Astrocyte (in vitro differentiated cells and primary cell): ENCODE data around the gene MS4A4A. TPM values are rescaled to one million over a fixed set of nuclear protein-coding genes. Genes with fewer than 3 reads are reported as not detected.

Source experiments
- DNase-seq: peaks from one replicate; pipeline ENCODE4 v3.0.0-alpha.2; 2010; ENCODE audit warnings: low read depth
- FAIRE-seq: peaks from 2 replicates; lab custom pipeline; 2011; peaks lifted over from hg19 to GRCh38; lab: Jason Lieb, UNC
- H2AFZ ChIP-seq: 2 replicates; pipeline ENCODE4 v1.6.0; 2012; ENCODE audit warnings: low read depth, low read length, inconsistent platforms
- H3K27ac ChIP-seq: 2 replicates; pipeline ENCODE4 v1.5.1; 2011; ENCODE audit warnings: low read depth, low read length, inconsistent platforms
- H3K27me3 ChIP-seq: 2 replicates; pipeline ENCODE4 v1.6.0; 2011; ENCODE audit warnings: low read length, inconsistent platforms; ENCODE audit not compliant: insufficient read depth
- H3K36me3 ChIP-seq: 2 replicates; pipeline ENCODE4 v1.5.1; 2011; ENCODE audit warnings: low read length, inconsistent platforms; ENCODE audit not compliant: insufficient read depth
- H3K4me1 ChIP-seq: 2 replicates; pipeline ENCODE4 v1.5.1; 2011; ENCODE audit warnings: low read length, inconsistent platforms; ENCODE audit not compliant: insufficient read depth
- H3K4me2 ChIP-seq: 2 replicates; pipeline ENCODE4 v1.6.0; 2012; ENCODE audit warnings: low read length, inconsistent platforms
- H3K4me3 ChIP-seq: 2 replicates; pipeline ENCODE4 v1.5.1; 2011; ENCODE audit warnings: low read depth, mild to moderate bottlenecking, low read length, inconsistent platforms; ENCODE audit not compliant: insufficient read depth
- H3K79me2 ChIP-seq: 2 replicates; pipeline ENCODE4 v1.6.0; 2012; ENCODE audit warnings: mild to moderate bottlenecking, low read length, inconsistent platforms; ENCODE audit not compliant: insufficient read depth
- H3K9ac ChIP-seq: 2 replicates; pipeline ENCODE4 v1.6.0; 2012; ENCODE audit warnings: mild to moderate bottlenecking, low read length, inconsistent platforms
- H3K9me3 ChIP-seq: 2 replicates; pipeline ENCODE4 v1.5.1; 2012; ENCODE audit warnings: low read depth, mild to moderate bottlenecking, low read length, inconsistent platforms; ENCODE audit not compliant: insufficient read depth
- H4K20me1 ChIP-seq: 2 replicates; pipeline ENCODE4 v1.6.0; 2012; ENCODE audit warnings: low read length, inconsistent platforms; ENCODE audit not compliant: insufficient read depth
- H3K27ac Mint-ChIP-seq: one replicate; pipeline ENCODE4 v1.8.0; 2021; ENCODE audit warnings: mild to moderate bottlenecking, mixed read lengths; ENCODE audit not compliant: unreplicated experiment
- H3K27me3 Mint-ChIP-seq: one replicate; pipeline ENCODE4 v1.8.0; 2021; ENCODE audit warnings: low read depth, mixed read lengths; ENCODE audit not compliant: unreplicated experiment
- H3K36me3 Mint-ChIP-seq: one replicate; pipeline ENCODE4 v1.8.0; 2021; ENCODE audit warnings: low read depth, mixed read lengths; ENCODE audit not compliant: unreplicated experiment
- H3K4me1 Mint-ChIP-seq: one replicate; pipeline ENCODE4 v1.8.0; 2021; ENCODE audit warnings: low read depth, mixed read lengths; ENCODE audit not compliant: unreplicated experiment
- H3K4me3 Mint-ChIP-seq: one replicate; pipeline ENCODE4 v1.8.0; 2021; ENCODE audit warnings: mild to moderate bottlenecking, moderate library complexity, mixed read lengths; ENCODE audit not compliant: unreplicated experiment
- H3K9me3 Mint-ChIP-seq: one replicate; pipeline ENCODE4 v1.8.0; 2021; ENCODE audit warnings: mild to moderate bottlenecking, mixed read lengths; ENCODE audit not compliant: unreplicated experiment
- CTCF ChIP-seq: IDR thresholded peaks from 2 replicates; pipeline ENCODE4 v1.5.1; 2011; ENCODE audit warnings: low read depth, mild to moderate bottlenecking, inconsistent platforms, low read length, moderate library complexity; ENCODE audit not compliant: insufficient read depth
- EZH2 ChIP-seq: IDR thresholded peaks from 2 replicates; pipeline ENCODE4 v1.6.1; 2012; ENCODE audit warnings: mild to moderate bottlenecking, low read length, inconsistent platforms; ENCODE audit not compliant: insufficient read depth
- total RNA-seq: library from RNA; stranded (reverse); gene quantifications from 2 replicates; pipeline ENCODE4 v1.2.1, GENCODE V29; 2021

Gene MS4A4A
- total RNA-seq, 1 donor from 2014 or later, result 0.32 TPM

GRCh38 chr11:60347084-60347797 is 66.8 kb downstream of the MS4A4A start:
- H3K4me3 ChIP-seq, result no peak overlapping the region
- H2AFZ ChIP-seq, result no peak overlapping the region
- DNase-seq (no peak), FAIRE-seq (no peak)
- H3K27me3 ChIP-seq, result no peaks in the 10 kb centered on the region
- no peaks in the 10 kb centered on the region for H3K79me2 ChIP-seq
- Mint-ChIP-seq H3K27me3 (peaks cover 7% of the 10 kb centered on the region), H3K9me3 (no peaks in the 10 kb centered on the region), H3K4me3 (no peak overlapping the region), H3K36me3 (no peaks in the 10 kb centered on the region), H3K27ac (no peak overlapping the region), H3K4me1 (peaks cover 7% of the 10 kb centered on the region)
- no peak overlapping the region for H3K4me2 ChIP-seq
- H3K9ac ChIP-seq, result no peak overlapping the region
- H3K9me3 ChIP-seq, result no peaks in the 10 kb centered on the region
- TF ChIP-seq CTCF (no peak), EZH2 (no peak)
- H3K4me1 ChIP-seq, result no peaks in the 10 kb centered on the region
- H3K36me3 ChIP-seq, result no peaks in the 10 kb centered on the region
- H4K20me1 ChIP-seq, result no peaks in the 10 kb centered on the region
- no peak overlapping the region for H3K27ac ChIP-seq

GRCh38 chr11:60348116-60348515 is 67.7 kb downstream of the MS4A4A start:
- Histone ChIP-seq H3K9me3 (no peaks in the 10 kb centered on the region), H3K36me3 (no peaks in the 10 kb centered on the region), H3K27me3 (no peaks in the 10 kb centered on the region), H3K9ac (no peak overlapping the region), H3K4me1 (no peaks in the 10 kb centered on the region), H4K20me1 (no peaks in the 10 kb centered on the region), H3K27ac (no peak overlapping the region), H3K4me2 (no peak overlapping the region), H3K4me3 (no peak overlapping the region), H2AFZ (no peak overlapping the region), H3K79me2 (no peaks in the 10 kb centered on the region)
- Mint-ChIP-seq H3K36me3 (no peaks in the 10 kb centered on the region), H3K9me3 (no peaks in the 10 kb centered on the region), H3K4me3 (no peak overlapping the region), H3K27ac (no peak overlapping the region), H3K27me3 (peaks cover 7% of the 10 kb centered on the region), H3K4me1 (peaks cover 7% of the 10 kb centered on the region)
- no peak for FAIRE-seq
- TF ChIP-seq CTCF (no peak), EZH2 (no peak)
- DNase-seq, result no peak

GRCh38 chr11:60349990-60350389 is 69.5 kb downstream of the MS4A4A start:
- Histone ChIP-seq H2AFZ (no peak overlapping the region), H3K4me2 (no peak overlapping the region), H4K20me1 (no peaks in the 10 kb centered on the region), H3K79me2 (no peaks in the 10 kb centered on the region), H3K27ac (no peak overlapping the region), H3K36me3 (no peaks in the 10 kb centered on the region), H3K4me1 (no peaks in the 10 kb centered on the region), H3K27me3 (no peaks in the 10 kb centered on the region), H3K9me3 (no peaks in the 10 kb centered on the region), H3K4me3 (no peak overlapping the region), H3K9ac (no peak overlapping the region)
- no peak for DNase-seq
- Mint-ChIP-seq H3K4me3 (no peak overlapping the region), H3K27me3 (peaks cover 7% of the 10 kb centered on the region), H3K27ac (no peak overlapping the region), H3K36me3 (no peaks in the 10 kb centered on the region), H3K4me1 (peaks cover 7% of the 10 kb centered on the region), H3K9me3 (peaks cover 2% of the 10 kb centered on the region)
- TF ChIP-seq CTCF (no peak), EZH2 (no peak)
- FAIRE-seq, result no peak
